RWPE2 (cell line): ENCODE measurements around the gene SPATA16.

Experiments used
- ATAC-seq: fragments of 200-7000 bp; cut with Tn5 transposase; 3 replicates; pipeline ENCODE4 v1.9.1; 2021; ENCODE audit warnings: low read depth
- DNase-seq: peaks from one replicate; pipeline ENCODE4 v3.0.0-alpha.2; 2020; ENCODE audit warnings: low spot score
- H3K27ac ChIP-seq: fragments of 450-650 bp; 2 replicates; pipeline ENCODE4 v1.5.1; 2017; ENCODE audit warnings: mild to moderate bottlenecking; ENCODE audit not compliant: poor library complexity, severe bottlenecking
- H3K27me3 ChIP-seq: fragments of 250-450 bp; sonication (Bioruptor Pico); 2 replicates; pipeline ENCODE4 v1.5.1; 2021; ENCODE audit warnings: mild to moderate bottlenecking, moderate library complexity; ENCODE audit not compliant: insufficient read depth, poor library complexity, severe bottlenecking
- H3K36me3 ChIP-seq: fragments of 250-450 bp; sonication (Bioruptor Pico); 2 replicates; pipeline ENCODE4 v1.5.1; 2020; ENCODE audit warnings: low read depth, mild to moderate bottlenecking, moderate library complexity
- H3K4me1 ChIP-seq: fragments of 250-450 bp; sonication (Bioruptor Pico); 2 replicates; pipeline ENCODE4 v1.5.1; 2021; ENCODE audit warnings: mild to moderate bottlenecking, moderate library complexity; ENCODE audit not compliant: insufficient read depth, poor library complexity, severe bottlenecking
- H3K4me3 ChIP-seq: fragments of 250-450 bp; sonication (Bioruptor Pico); 2 replicates; pipeline ENCODE4 v1.5.1; 2021; ENCODE audit warnings: mild to moderate bottlenecking, moderate library complexity; ENCODE audit not compliant: severe bottlenecking
- H3K9me3 ChIP-seq: fragments of 250-450 bp; sonication (Bioruptor Pico); 2 replicates; pipeline ENCODE4 v1.5.1; 2021; ENCODE audit warnings: mild to moderate bottlenecking, moderate library complexity; ENCODE audit not compliant: severe bottlenecking
- TF ChIP-seq, protein P1 (sequence below): fragments of 450-650 bp; IDR thresholded peaks from one replicate; pipeline ENCODE4 v1.5.1; 2017; ENCODE audit warnings: mild to moderate bottlenecking, moderate library complexity; ENCODE audit not compliant: poor library complexity, severe bottlenecking

The SPATA16 gene

DNA sequence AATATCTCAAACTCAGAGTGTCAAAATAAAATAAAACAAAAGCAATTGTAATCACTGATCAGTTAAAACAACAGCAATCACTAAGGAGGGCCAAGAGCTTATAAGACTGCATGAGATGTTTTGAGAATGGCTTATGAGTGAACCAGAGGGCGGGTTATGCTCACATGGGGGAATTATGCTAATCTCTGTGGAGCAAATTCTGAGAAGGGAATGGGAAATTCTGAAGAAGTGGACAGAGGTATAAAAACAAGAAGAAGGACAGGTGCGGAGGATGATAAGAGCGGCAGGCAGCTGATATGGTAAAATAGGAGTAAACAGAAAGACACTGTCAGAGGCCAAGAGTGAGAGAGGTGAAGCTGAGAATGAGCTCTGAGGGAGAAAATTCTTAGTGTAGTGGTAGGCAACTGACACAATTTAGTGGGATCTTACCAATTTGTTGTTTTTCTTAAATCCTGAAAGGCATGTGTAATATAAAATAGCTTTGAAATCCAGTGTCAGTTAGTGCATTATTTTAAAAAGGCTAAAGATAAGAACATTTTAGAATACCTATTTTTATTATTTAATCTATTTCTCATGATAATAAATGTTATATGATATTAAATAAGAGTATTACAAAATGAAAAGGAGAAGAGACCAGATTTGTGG lies 133.8 kb downstream of the SPATA16 start:
- Histone ChIP-seq H3K4me1 (no peaks in the 10 kb centered on the region), H3K9me3 (no peaks in the 10 kb centered on the region), H3K4me3 (no peak overlapping the region), H3K36me3 (no peaks in the 10 kb centered on the region), H3K27me3 (peaks cover 13% of the 10 kb centered on the region), H3K27ac (no peak overlapping the region)
- TF ChIP-seq, protein P1, sequence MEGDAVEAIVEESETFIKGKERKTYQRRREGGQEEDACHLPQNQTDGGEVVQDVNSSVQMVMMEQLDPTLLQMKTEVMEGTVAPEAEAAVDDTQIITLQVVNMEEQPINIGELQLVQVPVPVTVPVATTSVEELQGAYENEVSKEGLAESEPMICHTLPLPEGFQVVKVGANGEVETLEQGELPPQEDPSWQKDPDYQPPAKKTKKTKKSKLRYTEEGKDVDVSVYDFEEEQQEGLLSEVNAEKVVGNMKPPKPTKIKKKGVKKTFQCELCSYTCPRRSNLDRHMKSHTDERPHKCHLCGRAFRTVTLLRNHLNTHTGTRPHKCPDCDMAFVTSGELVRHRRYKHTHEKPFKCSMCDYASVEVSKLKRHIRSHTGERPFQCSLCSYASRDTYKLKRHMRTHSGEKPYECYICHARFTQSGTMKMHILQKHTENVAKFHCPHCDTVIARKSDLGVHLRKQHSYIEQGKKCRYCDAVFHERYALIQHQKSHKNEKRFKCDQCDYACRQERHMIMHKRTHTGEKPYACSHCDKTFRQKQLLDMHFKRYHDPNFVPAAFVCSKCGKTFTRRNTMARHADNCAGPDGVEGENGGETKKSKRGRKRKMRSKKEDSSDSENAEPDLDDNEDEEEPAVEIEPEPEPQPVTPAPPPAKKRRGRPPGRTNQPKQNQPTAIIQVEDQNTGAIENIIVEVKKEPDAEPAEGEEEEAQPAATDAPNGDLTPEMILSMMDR: no peak
- DNase-seq (no peak), ATAC-seq (no peak)

DNA sequence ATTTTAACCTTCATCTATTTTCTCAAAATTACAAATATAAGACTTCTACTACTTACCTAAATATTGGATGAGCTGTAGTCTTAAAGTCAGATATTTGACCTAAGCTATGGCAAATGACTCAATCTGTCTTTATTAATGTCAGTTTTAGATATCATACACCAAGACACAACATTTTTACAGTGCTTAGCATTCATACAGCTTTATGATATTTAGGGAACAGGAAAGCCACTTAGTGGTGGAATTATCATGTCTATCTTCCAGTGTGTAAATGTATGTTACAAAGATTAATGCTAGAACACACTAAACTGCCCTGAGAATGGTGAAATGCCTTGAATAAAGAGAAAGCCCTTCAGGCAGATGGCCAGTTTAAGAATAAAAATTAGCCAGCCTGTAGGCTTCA lies 135.0 kb downstream of the SPATA16 start:
- Histone ChIP-seq H3K4me1 (no peaks in the 10 kb centered on the region), H3K4me3 (no peak overlapping the region), H3K36me3 (no peaks in the 10 kb centered on the region), H3K9me3 (no peaks in the 10 kb centered on the region), H3K27ac (no peak overlapping the region), H3K27me3 (peaks cover 15% of the 10 kb centered on the region)
- DNase-seq: no peak
- TF ChIP-seq, protein P1: no peak
- no peak for ATAC-seq

DNA sequence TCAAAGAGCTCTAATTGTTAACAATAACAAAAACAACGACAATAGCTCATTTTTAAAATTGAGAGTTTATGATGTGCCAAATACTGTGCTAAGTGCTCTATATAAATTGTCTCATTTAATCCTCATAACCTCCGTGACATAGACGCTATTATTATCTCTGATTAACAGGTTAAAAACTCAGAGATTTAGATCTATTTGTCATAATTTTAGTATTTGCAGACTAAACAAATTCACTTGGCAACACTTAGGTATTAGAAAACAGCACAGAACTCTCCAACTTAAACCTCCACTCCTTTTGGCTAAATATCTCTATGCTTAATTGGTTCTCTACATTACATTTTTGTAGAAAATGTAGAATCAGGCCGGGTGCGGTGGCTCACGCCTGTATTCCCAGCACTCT lies 136.4 kb downstream of the SPATA16 start:
- DNase-seq: no peak
- Histone ChIP-seq H3K27ac (no peak overlapping the region), H3K9me3 (no peaks in the 10 kb centered on the region), H3K27me3 (peaks cover 15% of the 10 kb centered on the region), H3K4me3 (no peak overlapping the region), H3K4me1 (no peaks in the 10 kb centered on the region), H3K36me3 (no peaks in the 10 kb centered on the region)
- no peak for ATAC-seq
- TF ChIP-seq, protein P1: no peak

DNA sequence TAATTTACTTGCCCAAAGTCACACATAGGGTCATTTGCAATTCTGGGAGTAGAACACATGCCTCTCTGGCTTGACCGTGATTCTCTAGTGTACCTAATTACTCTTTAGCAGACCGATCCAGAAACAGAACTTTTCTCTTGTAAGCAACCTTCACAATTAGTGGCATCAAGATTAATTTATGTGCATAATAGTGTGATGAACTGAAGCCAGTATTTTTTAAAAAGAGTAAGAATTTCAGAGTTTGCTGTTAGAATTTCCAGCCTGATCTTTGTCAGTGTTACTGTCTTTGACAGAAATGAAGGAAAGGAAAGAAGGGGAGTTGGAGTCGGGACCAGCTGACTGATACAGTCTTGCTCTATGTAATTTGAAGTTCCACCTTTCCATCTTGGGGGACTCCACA lies 137.1 kb downstream of the SPATA16 start:
- ATAC-seq (no peak), DNase-seq (no peak)
- TF ChIP-seq, protein P1: no peak
- Histone ChIP-seq H3K36me3 (no peaks in the 10 kb centered on the region), H3K27me3 (peaks cover 15% of the 10 kb centered on the region), H3K27ac (no peak overlapping the region), H3K9me3 (no peaks in the 10 kb centered on the region), H3K4me1 (no peaks in the 10 kb centered on the region), H3K4me3 (no peak overlapping the region)

DNA sequence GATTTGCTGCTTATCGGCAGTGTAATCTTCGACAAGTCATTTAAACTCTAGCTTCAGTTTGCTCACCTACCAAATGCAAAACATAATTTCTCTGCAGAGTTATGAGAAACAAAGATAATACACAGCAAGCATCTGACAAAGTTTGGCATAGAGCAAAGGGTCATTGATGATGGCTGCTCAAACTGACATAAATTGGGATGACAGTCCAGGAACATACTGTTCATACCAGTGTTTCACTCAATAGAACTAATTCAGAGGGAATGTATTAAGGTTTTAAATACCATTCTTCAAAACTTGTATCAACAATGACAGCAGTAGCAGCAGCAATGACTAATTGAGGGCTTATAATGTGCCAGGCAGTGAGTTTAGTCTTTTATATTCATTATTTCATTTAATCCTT lies 137.6 kb downstream of the SPATA16 start:
- ATAC-seq: no peak
- DNase-seq: no peak
- no peaks in the 10 kb centered on the region for H3K9me3 ChIP-seq
- TF ChIP-seq, protein P1: no peak
- no peak overlapping the region for H3K27ac ChIP-seq
- no peaks in the 10 kb centered on the region for H3K36me3 ChIP-seq
- no peaks in the 10 kb centered on the region for H3K4me1 ChIP-seq
- no peak overlapping the region for H3K4me3 ChIP-seq
- peaks cover 15% of the 10 kb centered on the region for H3K27me3 ChIP-seq
